Activated CD8-positive, alpha-beta memory T cell treated with anti-CD3 and anti-CD28 coated beads for 48 hours (primary cell): ENCODE data around the gene TAX1BP3.

Experiments used
- DNase-seq, 3 experiments: peaks; one replicate each; pipeline ENCODE4 v3.0.0-alpha.2; 2020; ENCODE audit warnings: low read depth in 2 of 3, low spot score in 2 of 3

The TAX1BP3 gene

GRCh38 chr17:3688852-3689261, 20.5 kb upstream of the TAX1BP3 start:
- DNase-seq, result no peak

GRCh38 chr17:3688027-3688553, 19.7 kb upstream of the TAX1BP3 start:
- DNase-seq, result no peak

GRCh38 chr17:3685174-3685573, 16.8 kb upstream of the TAX1BP3 start:
- no peak for DNase-seq

- DNase-seq, result no peak
Observed at GRCh38 chr17:3683054-3683511, 14.7 kb upstream of the TAX1BP3 start.

GRCh38 chr17:3682033-3682432, 13.7 kb upstream of the TAX1BP3 start:
- no peak for DNase-seq

GRCh38 chr17:3681565-3681964, 13.2 kb upstream of the TAX1BP3 start:
- no peak for DNase-seq

GRCh38 chr17:3681057-3681456, 12.7 kb upstream of the TAX1BP3 start:
- no peak for DNase-seq

- DNase-seq, result no peak
Observed at GRCh38 chr17:3679531-3680126, 11.3 kb upstream of the TAX1BP3 start.

GRCh38 chr17:3678821-3679530, 10.6 kb upstream of the TAX1BP3 start:
- DNase-seq, result no peak

GRCh38 chr17:3678095-3678820, 9.9 kb upstream of the TAX1BP3 start:
- DNase-seq, result no peak

GRCh38 chr17:3675886-3676285, 7.5 kb upstream of the TAX1BP3 start:
- DNase-seq, result no peak

GRCh38 chr17:3672571-3672970, 4.2 kb upstream of the TAX1BP3 start:
- DNase-seq, result no peak

- DNase-seq, result no peak
Observed at GRCh38 chr17:3669548-3669947, 1.2 kb upstream of the TAX1BP3 start.

GRCh38 chr17:3669085-3669347, 638 bp upstream of the TAX1BP3 start:
- DNase-seq, result no peak

- DNase-seq, result no peak
Observed at GRCh38 chr17:3667366-3668278, 756 bp downstream of the TAX1BP3 start.

- no peak for DNase-seq
Observed at GRCh38 chr17:3666516-3666915, 1.9 kb downstream of the TAX1BP3 start.

- no peak for DNase-seq
Observed at GRCh38 chr17:3665834-3666233, 2.5 kb downstream of the TAX1BP3 start.

- no peak for DNase-seq
Observed at GRCh38 chr17:3663102-3664011, 5.0 kb downstream of the TAX1BP3 start.

- no peak for DNase-seq
Observed at GRCh38 chr17:3660311-3660891, 8.0 kb downstream of the TAX1BP3 start.
